ENCODE measurements around the gene BEGAIN. TPM values are rescaled to one million over a fixed set of nuclear protein-coding genes. Genes with fewer than 3 reads are reported as not detected.

The BEGAIN gene
- total RNA-seq, 3 donors from 2014 or later (not counting 1 experiment from before 2014, with no cell fraction given): 0.11 to 1.3 TPM; not detected in 1

DNA sequence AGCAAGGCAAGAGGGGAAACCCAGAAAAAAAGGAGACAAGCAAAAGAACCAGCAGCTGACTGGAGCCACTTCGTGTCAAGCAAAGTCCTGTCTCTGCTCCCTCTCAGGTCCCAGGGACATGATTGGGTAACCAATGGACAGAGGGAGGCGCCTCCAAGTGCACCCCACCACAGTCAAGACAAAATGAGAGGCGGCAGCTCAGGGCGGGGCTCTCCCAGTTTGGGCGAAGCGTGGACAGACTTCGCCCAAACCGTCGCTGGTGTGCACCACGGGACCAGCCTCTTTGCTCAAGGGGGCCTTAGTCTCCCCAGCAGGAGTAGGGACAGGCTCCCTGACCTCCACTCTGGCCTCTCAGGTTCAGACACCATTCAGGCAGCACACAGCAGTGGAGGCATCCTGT lies 1.5 kb upstream of the BEGAIN start:
- no peaks in the 10 kb centered on the region for H3K4me1 Mint-ChIP-seq
- no peak overlapping the region for H3K4me3 Mint-ChIP-seq
- 79% methylated on average over 10 of the region's 10 CpGs for WGBS (ENCODE audit: insufficient coverage)
- no peak for DNase-seq
- no peaks in the 10 kb centered on the region for H3K9me3 Mint-ChIP-seq
- no peak for ATAC-seq
- TF ChIP-seq, protein P1, sequence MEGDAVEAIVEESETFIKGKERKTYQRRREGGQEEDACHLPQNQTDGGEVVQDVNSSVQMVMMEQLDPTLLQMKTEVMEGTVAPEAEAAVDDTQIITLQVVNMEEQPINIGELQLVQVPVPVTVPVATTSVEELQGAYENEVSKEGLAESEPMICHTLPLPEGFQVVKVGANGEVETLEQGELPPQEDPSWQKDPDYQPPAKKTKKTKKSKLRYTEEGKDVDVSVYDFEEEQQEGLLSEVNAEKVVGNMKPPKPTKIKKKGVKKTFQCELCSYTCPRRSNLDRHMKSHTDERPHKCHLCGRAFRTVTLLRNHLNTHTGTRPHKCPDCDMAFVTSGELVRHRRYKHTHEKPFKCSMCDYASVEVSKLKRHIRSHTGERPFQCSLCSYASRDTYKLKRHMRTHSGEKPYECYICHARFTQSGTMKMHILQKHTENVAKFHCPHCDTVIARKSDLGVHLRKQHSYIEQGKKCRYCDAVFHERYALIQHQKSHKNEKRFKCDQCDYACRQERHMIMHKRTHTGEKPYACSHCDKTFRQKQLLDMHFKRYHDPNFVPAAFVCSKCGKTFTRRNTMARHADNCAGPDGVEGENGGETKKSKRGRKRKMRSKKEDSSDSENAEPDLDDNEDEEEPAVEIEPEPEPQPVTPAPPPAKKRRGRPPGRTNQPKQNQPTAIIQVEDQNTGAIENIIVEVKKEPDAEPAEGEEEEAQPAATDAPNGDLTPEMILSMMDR (IDR thresholded peaks at IDR 0.05): no peak
- Histone ChIP-seq H3K9me3 (ENCODE audit: control insufficient read depth, insufficient read depth, low read length) (no peaks in the 10 kb centered on the region), H3K4me1 (ENCODE audit: control insufficient read depth, insufficient read depth, low read length) (peaks cover 6% of the 10 kb centered on the region), H3K27ac (ENCODE audit: low read length) (no peak overlapping the region), H3K36me3 (ENCODE audit: control insufficient read depth, insufficient read depth, low read length) (no peaks in the 10 kb centered on the region), H3K4me3 (ENCODE audit: low read length) (no peak overlapping the region), H3K27me3 (ENCODE audit: control insufficient read depth, insufficient read depth, low read length) (peaks cover 14% of the 10 kb centered on the region)
- no peaks in the 10 kb centered on the region for H3K36me3 Mint-ChIP-seq
- intact Hi-C loops (cut with micrococcal nuclease): no loop called here
- H3K27me3 Mint-ChIP-seq (ENCODE audit: low read depth in 2 of 2): peaks cover 32 to 33% of the 10 kb centered on the region in 2 donors
- H3K27ac Mint-ChIP-seq: no peak overlapping the region

DNA sequence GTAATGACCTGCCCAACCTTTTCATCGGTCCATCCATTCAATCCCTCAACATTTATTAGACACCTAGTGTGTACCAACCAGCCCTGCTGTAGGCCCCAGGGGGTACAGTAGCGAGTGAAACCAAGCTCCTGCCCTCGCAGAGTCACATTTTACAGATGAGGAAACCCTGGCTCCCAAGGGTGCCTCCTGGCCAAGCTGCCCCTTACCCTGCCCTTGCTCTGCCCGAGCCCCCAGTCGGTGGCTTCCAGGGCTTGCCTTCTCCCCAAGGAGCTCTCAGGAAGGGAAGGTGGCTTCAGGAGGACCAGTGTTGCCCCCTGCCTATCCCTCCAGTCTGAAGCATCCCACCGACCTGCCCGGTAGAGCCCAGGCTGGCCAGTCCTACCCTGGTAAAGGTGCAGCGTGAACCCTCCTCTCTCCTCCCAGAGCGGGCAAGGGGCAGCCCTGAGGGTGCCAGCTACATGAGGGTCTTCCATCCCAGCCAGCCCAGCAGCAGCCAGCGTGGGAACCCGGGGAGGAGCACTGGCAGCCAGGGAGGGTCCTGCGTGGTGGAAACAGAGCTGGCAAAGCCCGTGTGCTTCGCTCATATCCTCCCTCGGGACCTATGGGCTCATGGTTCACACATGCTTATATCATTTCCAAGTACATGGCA lies 670 bp upstream of the BEGAIN start:
- no peak overlapping the region for H3K27ac Mint-ChIP-seq
- no peak overlapping the region for H3K27ac ChIP-seq (ENCODE audit: low read length)
- H3K36me3 Mint-ChIP-seq: no peaks in the 10 kb centered on the region
- H3K4me3 ChIP-seq (ENCODE audit: low read length): no peak overlapping the region
- no peaks in the 10 kb centered on the region for H3K36me3 ChIP-seq (ENCODE audit: control insufficient read depth, insufficient read depth, low read length)
- no peak for DNase-seq
- no peak for ATAC-seq
- peaks cover 14% of the 10 kb centered on the region for H3K27me3 ChIP-seq (ENCODE audit: control insufficient read depth, insufficient read depth, low read length)
- H3K9me3 Mint-ChIP-seq: no peaks in the 10 kb centered on the region
- intact Hi-C loops (cut with micrococcal nuclease): no loop called here
- H3K4me1 Mint-ChIP-seq: no peaks in the 10 kb centered on the region
- WGBS (ENCODE audit: insufficient coverage): 62% methylated on average over 14 of the region's 15 CpGs
- TF ChIP-seq, protein P1 (IDR thresholded peaks at IDR 0.05): no peak
- no peaks in the 10 kb centered on the region for H3K9me3 ChIP-seq (ENCODE audit: control insufficient read depth, insufficient read depth, low read length)
- peaks cover 30 to 41% of the 10 kb centered on the region in 2 donors for H3K27me3 Mint-ChIP-seq (ENCODE audit: low read depth in 2 of 2)
- H3K4me1 ChIP-seq (ENCODE audit: control insufficient read depth, insufficient read depth, low read length): peaks cover 6% of the 10 kb centered on the region
- peak overlapping the region; percentile 49 for H3K4me3 Mint-ChIP-seq

- Histone ChIP-seq H3K4me1 (ENCODE audit: control insufficient read depth, insufficient read depth, low read length) (peaks cover 6% of the 10 kb centered on the region), H3K4me3 (ENCODE audit: low read length) (no peak overlapping the region), H3K27ac (ENCODE audit: low read length) (no peak overlapping the region), H3K27me3 (ENCODE audit: control insufficient read depth, insufficient read depth, low read length) (peaks cover 14% of the 10 kb centered on the region), H3K36me3 (ENCODE audit: control insufficient read depth, insufficient read depth, low read length) (no peaks in the 10 kb centered on the region), H3K9me3 (ENCODE audit: control insufficient read depth, insufficient read depth, low read length) (no peaks in the 10 kb centered on the region)
- Mint-ChIP-seq H3K36me3 (no peaks in the 10 kb centered on the region), H3K27me3 (ENCODE audit: low read depth in 2 of 2) (peaks cover 30 to 37% of the 10 kb centered on the region in 2 donors), H3K27ac (no peak overlapping the region), H3K4me3 (no peak overlapping the region), H3K9me3 (no peaks in the 10 kb centered on the region), H3K4me1 (no peaks in the 10 kb centered on the region)
- DNase-seq (peak in 1 of 2 donors; percentile 28), ATAC-seq (no peak)
- 2% methylated on average over 62 of the region's 62 CpGs for WGBS (ENCODE audit: insufficient coverage)
- TF ChIP-seq, protein P1 (IDR thresholded peaks at IDR 0.05): no peak
- intact Hi-C loops (cut with micrococcal nuclease): no loop called here
Measured at GRCh38 chr14:100586403-100587085, 673 bp downstream of the BEGAIN start.

- no peak overlapping the region for H3K27ac Mint-ChIP-seq
- no peaks in the 10 kb centered on the region for H3K4me1 Mint-ChIP-seq
- H3K27me3 Mint-ChIP-seq (ENCODE audit: low read depth in 2 of 2): peaks cover 30 to 35% of the 10 kb centered on the region in 2 donors
- no peaks in the 10 kb centered on the region for H3K9me3 Mint-ChIP-seq
- no peak overlapping the region for H3K4me3 Mint-ChIP-seq
- H3K36me3 ChIP-seq (ENCODE audit: control insufficient read depth, insufficient read depth, low read length): no peaks in the 10 kb centered on the region
- H3K27ac ChIP-seq (ENCODE audit: low read length): no peak overlapping the region
- 47% methylated on average over 8 of the region's 8 CpGs for WGBS (ENCODE audit: insufficient coverage)
- ATAC-seq (no peak), DNase-seq (no peak)
- H3K27me3 ChIP-seq (ENCODE audit: control insufficient read depth, insufficient read depth, low read length): peaks cover 14% of the 10 kb centered on the region
- no peaks in the 10 kb centered on the region for H3K36me3 Mint-ChIP-seq
- H3K4me3 ChIP-seq (ENCODE audit: low read length): no peak overlapping the region
- H3K9me3 ChIP-seq (ENCODE audit: control insufficient read depth, insufficient read depth, low read length): no peaks in the 10 kb centered on the region
- TF ChIP-seq, protein P1 (IDR thresholded peaks at IDR 0.05): no peak
- intact Hi-C loops (cut with micrococcal nuclease): no loop called here
- peaks cover 6% of the 10 kb centered on the region for H3K4me1 ChIP-seq (ENCODE audit: control insufficient read depth, insufficient read depth, low read length)
Measured at GRCh38 chr14:100586153-100586402, 1.1 kb downstream of the BEGAIN start.

Measured in natural killer cell (primary cell).